Frontal cortex (tissue), 4 donors: Measurements from ENCODE around the gene GNAZ. TPM values are rescaled to one million over a fixed set of nuclear protein-coding genes. Genes with fewer than 3 reads are reported as not detected.
"Not testable (repeated sequence)": the region's sequence is repeated elsewhere in the genome, so short reads cannot be mapped to it uniquely, and the experiment has no call there.

ENCODE experiments used
- DNase-seq, 2 donors: peaks; one replicate each; pipeline ENCODE4 v3.0.0; 2012; ENCODE audit warnings: low spot score in 2 of 2
- FAIRE-seq: peaks from 2 replicates; lab custom pipeline; 2012; peaks lifted over from hg19 to GRCh38; lab: Jason Lieb, UNC
- total RNA-seq: library from RNA; depleted of rRNA; stranded (reverse); fragments of >200 nt; gene quantifications from one replicate; pipeline ENCODE4 v1.2.3, GENCODE V29; 2014
- donor health status: control.
- donor health status: control.
- donor health status: control.

GNAZ gene
- total RNA-seq, 1 donor from 2014 or later: 183 TPM

- DNase-seq (no peak), FAIRE-seq (no peak)
Observed at GRCh38 chr22:23038902-23039301, 31.4 kb upstream of the GNAZ start.

- FAIRE-seq: no peak
- no peak for DNase-seq
Observed at GRCh38 chr22:23042179-23042578, 28.1 kb upstream of the GNAZ start.

GRCh38 chr22:23044570-23044969, 25.7 kb upstream of the GNAZ start:
- DNase-seq: no peak
- FAIRE-seq: no peak

- no peak for FAIRE-seq
- no peak for DNase-seq
Observed at GRCh38 chr22:23045461-23045860, 24.9 kb upstream of the GNAZ start.

GRCh38 chr22:23047265-23047664, 23.1 kb upstream of the GNAZ start:
- FAIRE-seq: no peak
- no peak for DNase-seq

DNA sequence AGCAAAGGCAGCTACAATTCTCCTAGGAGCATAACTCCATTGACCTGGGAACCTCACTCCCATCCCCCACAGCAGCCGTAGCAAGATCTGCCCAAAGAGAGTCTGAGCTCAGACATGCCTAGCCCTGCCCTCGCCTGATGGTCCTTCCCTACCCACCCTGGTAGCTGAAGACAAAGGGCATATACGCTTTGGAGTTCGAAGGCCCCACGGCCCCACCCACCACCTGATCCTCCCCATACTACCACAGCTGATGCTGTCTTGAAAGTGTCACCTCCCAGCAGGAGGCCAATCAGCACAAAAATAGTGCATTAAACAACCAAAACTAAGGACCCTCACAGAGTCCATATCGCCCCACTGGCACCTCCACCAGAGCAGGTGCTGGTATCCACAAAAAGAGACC, 22.6 kb upstream of the GNAZ start:
- no peak for FAIRE-seq
- no peak for DNase-seq

DNA sequence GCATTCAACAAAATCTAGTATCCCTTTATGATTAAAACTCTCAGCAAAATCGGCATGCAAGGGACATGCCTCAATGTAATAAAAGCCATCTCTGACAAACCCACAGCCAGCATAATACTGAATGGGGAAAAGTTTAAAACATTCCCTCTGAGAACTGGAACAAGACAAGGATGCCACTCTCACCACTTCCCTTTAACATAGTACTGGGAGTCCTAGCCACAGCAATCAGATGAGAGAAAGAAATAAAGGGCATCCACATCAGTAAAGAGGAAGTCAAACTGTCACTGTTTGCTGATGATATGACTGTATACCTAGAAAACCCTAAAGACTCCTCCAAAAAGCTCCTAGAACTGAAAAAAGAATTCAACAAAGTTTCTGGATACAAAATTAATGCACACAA, 19.8 kb upstream of the GNAZ start:
- FAIRE-seq: not testable (repeated sequence)

GRCh38 chr22:23053051-23053707, 17.1 kb upstream of the GNAZ start:
- no peak for DNase-seq
- no peak for FAIRE-seq

More for the DNA sequence above, 19.8 kb upstream of the GNAZ start:
- not testable (repeated sequence) for DNase-seq

DNA sequence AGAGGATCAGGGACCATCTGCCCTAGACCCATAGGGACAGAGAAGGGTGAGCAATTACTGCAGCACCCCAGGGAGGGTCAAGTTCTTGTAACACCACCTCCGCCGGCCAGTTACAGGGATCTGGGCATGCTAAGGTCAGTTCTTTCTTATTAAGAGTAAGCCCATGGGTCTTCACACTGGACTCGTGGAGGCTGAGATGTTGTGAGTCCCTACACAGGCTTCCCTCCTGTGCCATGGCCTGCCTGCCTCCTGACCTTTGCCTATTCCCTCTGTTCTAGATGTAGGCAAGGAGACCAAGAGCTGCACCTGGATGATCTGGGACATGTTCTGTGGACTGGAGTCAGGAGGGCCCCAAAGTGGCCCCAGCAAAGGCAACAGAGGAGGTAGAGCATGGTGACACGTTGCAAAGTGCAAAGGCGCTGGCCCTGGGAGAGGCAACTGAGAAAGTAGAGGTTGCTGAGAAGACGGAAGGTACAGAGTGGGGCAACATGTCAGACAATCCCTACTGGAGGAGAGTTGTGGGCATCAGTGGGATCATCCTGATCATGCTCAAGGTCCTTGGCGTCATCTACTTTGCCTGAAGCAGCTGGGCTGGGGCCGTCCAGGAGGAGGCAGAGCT, 16.3 kb upstream of the GNAZ start:
- no peak for FAIRE-seq
- no peak for DNase-seq

DNA sequence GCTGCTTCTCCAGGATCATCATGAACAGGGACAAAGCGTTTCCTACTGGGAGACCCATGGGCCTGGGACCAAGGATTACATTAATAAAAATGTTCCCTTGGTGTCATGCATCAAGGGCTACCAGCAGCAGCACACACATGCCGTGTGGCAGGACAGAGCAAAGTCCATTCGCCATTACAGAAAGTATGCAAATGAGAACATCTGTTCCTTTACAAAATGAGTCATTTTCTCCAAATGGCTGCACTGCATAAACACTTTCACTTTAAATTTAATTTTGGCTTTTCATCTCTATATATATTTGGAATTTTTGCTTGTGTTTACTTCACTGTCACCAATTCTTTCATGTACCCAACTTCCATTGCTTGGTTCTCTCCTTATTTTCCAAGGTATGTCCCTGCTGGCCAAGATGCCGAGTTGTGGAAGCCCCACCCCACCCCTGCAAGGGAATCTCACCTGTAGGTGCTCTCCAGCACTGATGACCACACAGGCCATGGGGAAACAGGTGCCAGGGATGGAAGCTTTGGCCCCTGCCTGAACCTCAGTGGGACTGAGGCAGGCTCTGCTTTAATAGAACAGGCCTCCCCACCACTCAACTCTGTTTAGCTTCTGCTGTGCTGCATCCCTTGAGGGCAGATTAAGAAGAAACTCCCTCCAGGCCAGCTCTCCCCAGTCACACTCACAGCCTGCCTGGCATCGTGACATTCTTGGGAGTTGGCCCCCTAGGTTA, 15.6 kb upstream of the GNAZ start:
- no peak for DNase-seq
- FAIRE-seq: no peak

- FAIRE-seq (no peak), DNase-seq (no peak)
Observed at GRCh38 chr22:23055449-23056179, 14.7 kb upstream of the GNAZ start.

- DNase-seq: no peak
- FAIRE-seq: no peak
Observed at GRCh38 chr22:23057331-23057730, 13.0 kb upstream of the GNAZ start.

DNA sequence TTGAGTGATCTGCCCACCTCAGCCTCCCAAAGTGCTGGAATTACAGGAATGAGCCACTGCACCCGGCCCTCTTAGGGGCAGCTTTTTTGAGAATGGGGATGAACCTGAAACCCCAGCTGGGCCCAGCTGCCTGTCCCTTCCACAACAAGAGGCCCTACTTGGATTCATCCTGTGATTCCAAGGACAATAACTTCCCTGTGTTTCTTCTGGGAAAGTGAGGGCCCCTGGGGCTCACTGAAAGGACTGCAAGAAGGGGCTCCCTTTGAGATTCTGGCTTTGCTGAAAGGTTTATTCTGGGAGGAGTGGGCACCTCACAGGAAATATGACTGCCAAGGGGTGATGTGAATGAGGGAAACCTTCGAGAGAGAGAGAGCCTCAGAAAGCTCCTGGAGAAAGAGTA, 12.3 kb upstream of the GNAZ start:
- no peak for FAIRE-seq
- DNase-seq: no peak

DNA sequence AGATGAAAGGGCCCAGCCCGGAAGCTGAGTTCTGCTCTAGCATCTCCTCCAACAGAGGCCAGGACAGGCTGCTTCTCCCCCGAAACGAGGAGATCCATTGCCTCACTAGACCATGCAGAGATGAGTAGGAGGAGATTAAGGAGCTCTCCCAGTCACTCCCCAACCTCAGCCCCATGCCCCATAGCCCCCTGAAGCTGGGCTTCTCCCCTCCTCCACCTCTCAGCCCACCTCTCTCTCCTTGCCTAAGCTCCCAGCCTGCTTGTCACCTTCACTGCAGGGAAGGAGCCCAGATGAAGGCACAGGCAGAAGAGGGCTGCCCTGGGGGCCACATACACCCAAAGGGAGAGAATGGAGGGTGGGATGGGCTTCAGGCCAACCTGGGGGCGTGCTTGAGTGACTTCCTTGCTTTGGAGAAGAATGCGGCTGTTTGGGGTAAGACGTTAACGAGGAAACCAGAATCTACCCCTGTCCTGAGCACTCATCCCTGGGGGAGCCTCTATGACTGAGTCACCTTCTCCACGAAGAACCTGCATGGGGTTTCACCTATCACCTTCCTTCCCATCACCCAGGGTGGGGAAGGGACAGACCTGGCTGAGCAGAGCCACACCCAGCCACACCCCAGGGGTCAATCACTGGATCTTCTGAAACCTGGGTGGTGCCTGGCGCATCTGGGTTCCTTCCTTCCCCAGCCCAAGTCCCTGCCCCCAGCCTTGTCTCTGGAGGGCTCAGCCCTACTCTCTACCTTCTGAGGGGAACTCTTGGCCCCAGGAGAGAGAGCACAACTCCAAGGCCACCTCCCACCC, 11.6 kb upstream of the GNAZ start:
- FAIRE-seq (no peak), DNase-seq (no peak)

DNA sequence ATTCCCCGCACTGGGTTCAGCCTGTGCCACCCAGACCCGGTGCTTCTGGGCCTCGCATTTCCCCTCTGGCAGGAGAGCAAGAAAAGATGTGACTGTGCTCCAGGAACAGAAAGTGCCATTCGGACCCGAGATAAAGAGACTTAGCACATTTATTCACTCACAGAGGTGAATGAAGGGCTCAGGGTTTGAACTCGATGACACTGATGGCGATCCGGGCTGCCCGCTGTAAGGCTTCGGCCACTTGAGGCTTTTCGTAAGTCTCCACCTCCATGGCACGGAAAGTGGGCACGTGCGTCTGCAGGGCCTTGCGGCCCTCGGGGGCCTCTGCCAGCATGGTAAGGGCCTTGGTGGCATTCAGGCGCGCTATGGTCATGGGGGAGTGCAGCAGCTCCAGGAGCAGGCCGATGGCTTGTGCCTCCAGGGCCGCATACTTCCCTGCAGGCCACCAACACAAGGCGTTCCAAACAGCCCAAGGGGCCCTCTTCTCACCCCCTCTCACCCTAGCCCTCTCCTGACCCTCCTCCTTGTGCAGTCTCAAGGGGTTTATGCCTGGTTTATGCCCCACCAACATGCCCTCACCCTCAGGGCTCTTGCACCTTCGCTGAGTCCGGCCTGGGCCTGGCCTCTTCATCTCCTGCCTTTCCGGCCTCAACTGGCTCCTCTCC, 10.9 kb upstream of the GNAZ start:
- DNase-seq (no peak), FAIRE-seq (no peak)

- DNase-seq (no peak), FAIRE-seq (no peak)
Observed at GRCh38 chr22:23060612-23061400, 9.5 kb upstream of the GNAZ start.

DNA sequence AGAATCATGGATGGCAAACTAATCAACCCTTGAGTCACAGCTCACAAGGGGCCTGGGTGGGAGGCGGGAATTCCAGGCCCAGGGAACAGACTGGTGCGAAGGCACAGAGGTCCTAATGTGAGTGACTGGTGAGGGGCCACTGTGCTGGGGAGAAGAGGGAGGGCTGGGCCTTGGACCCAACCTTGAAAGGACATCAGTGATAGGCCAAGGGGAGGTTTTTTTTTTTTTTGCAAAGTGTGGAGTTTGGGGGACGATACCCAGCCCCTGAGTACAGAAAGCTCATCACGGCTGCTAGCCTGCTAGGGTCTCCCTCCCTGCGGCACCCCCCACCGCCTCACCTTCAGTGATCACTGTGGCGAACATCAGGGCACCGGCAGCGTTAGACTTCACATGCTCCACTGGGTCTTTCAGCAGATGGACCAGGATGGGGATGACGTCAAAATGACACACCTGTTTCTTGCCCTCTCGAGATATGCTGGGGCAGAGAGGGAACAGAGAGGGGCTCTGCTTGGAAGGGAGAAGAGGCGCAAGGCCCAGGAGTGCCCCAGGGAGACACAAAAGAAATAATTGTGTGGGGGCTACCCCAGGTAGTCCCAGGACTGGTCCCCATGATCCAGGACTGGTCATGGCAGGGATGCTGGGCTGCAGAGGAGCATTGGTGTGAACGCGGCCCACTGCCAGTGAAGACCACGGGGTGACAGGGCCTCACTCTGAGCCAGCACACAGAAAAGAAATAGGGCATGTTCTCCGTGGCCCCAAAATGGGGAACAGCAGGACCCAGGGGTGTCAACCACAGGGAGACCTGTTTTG, 8.6 kb upstream of the GNAZ start:
- DNase-seq (no peak), FAIRE-seq (no peak)
